ENCODE data around the gene EMILIN2. TPM values are rescaled to one million over a fixed set of nuclear protein-coding genes. Genes with fewer than 3 reads are reported as not detected.

The EMILIN2 gene
- polyA plus RNA-seq, 3 donors, result 13.5 to 21.6 (median 15.1) TPM

GRCh38 chr18:2891526-2892431, 45.0 kb downstream of the EMILIN2 start:
- no peak for DNase-seq (ENCODE audit: extremely low read depth in 1 of 11, low read depth in 9 of 11, low spot score in 4 of 11)

DNA sequence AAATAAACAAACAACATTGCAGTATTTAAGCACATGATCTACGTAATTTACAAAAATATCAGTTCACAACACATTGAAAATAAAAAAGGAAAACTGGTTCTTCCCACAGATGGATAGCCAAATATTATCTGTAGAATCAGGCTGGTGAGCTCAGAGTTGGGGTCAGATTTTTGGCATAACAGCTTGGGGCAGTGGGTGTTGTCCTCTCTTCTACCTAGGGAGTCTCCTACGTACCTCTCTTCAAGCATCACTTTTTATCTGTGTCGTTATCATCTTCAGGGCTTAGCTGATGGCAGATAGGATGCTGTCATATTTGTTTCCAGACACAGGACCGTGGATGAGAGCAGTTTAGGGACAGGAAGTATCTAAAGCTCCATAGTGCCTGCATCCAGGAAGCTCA, 46.2 kb downstream of the EMILIN2 start:
- no peak for DNase-seq (ENCODE audit: extremely low read depth in 1 of 11, low read depth in 9 of 11, low spot score in 4 of 11)

- DNase-seq (ENCODE audit: extremely low read depth in 1 of 11, low read depth in 9 of 11, low spot score in 4 of 11), result no peak
Observed at GRCh38 chr18:2893676-2894075, 46.9 kb downstream of the EMILIN2 start.

DNA sequence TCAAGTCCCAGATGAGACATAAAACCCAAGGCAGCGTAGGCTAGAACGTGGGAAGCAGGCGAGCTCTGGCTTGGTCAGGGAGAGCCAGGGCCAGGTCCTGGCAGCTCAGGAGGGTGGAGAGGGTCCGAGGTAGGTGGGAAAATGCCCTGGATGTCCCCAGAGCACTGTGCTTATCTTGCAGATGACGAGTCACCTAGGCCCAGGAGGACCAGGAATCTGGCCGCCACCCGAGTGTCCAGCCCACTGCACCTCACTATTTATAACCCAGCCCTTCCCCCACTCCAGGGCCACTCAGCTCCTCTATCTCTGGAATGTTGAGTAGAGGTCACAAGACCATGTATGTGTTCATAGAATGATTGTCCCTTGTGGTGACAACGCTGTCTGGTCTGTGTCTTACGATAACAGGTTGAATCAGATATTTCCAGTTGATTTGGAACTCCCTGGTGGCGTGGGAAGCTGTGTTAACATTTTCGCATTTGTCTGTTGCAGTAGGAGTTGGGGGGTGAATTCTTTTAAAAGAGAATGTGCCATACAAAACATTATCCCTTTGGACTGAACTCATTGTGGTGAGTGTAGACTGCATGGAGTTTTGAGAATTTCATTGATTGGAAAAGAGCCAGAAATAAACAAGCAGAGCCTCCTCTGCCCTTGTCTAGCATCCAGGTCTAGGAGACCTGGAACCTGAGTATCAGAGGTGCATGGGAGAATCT, 47.5 kb downstream of the EMILIN2 start:
- no peak for DNase-seq (ENCODE audit: extremely low read depth in 1 of 11, low read depth in 9 of 11, low spot score in 4 of 11)

GRCh38 chr18:2894841-2895370, 48.1 kb downstream of the EMILIN2 start:
- DNase-seq (ENCODE audit: extremely low read depth in 1 of 11, low read depth in 9 of 11, low spot score in 4 of 11), result no peak

DNA sequence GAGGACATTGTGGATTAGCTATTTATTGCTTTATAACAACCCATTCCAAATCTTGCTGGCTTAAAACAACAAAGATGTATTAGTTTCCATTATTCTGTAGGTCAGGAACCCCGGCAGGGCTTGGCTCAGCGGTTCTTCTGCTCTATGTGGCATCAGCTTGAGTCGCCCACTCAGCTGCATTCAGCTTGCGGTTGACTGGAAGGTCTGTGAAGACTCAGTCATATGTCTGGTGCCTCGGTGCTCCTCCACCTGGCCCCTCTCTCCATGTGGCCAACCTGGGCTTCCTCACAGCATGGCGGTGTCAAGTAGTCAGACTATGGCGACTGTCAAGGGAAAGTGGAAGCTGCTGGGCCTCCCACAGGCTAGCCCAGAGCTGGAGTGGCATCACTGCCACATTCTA, 48.6 kb downstream of the EMILIN2 start:
- no peak for DNase-seq (ENCODE audit: extremely low read depth in 1 of 11, low read depth in 9 of 11, low spot score in 4 of 11)

GRCh38 chr18:2896990-2897389, 50.2 kb downstream of the EMILIN2 start:
- DNase-seq (ENCODE audit: extremely low read depth in 1 of 11, low read depth in 9 of 11, low spot score in 4 of 11), result no peak

- DNase-seq (ENCODE audit: extremely low read depth in 1 of 11, low read depth in 9 of 11, low spot score in 4 of 11), result no peak
Observed at GRCh38 chr18:2897448-2898185, 50.8 kb downstream of the EMILIN2 start.

- DNase-seq (ENCODE audit: extremely low read depth in 1 of 11, low read depth in 9 of 11, low spot score in 4 of 11), result no peak
Observed at GRCh38 chr18:2898186-2898640, 51.4 kb downstream of the EMILIN2 start.

- DNase-seq (ENCODE audit: extremely low read depth in 1 of 11, low read depth in 9 of 11, low spot score in 4 of 11), result peak in 1 of 11 donors; percentile 24
Observed at GRCh38 chr18:2900684-2901422, 54.0 kb downstream of the EMILIN2 start.

DNA sequence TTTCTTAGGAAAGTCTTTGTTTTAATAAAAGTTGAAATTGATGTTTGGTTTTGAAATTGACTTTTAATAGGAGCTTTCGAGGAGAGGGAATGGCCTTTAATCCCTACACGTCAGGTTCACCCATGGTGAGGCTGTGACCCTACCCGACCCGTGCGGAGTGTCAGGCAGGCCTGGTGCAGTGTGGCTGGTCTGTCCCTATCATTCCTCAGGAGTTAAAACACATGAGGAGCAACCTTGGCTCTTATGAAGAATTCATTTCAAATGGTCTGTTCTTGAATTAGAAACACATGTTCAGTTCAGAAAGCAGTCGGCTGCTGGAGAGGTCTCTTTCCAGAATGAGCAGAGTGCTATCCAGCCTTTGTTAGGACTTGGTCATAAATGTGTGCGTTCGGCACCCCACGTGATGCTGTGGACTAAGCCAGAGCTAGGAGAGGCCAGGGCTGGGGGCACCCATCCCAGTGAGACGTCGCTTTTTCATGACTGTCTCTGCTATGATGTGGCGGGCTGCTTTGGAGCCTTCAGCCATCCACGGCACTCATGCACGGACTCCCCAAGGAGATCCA, 54.7 kb downstream of the EMILIN2 start:
- DNase-seq (ENCODE audit: extremely low read depth in 1 of 11, low read depth in 9 of 11, low spot score in 4 of 11), result no peak

- no peak for DNase-seq (ENCODE audit: extremely low read depth in 1 of 11, low read depth in 9 of 11, low spot score in 4 of 11)
Observed at GRCh38 chr18:2902327-2902726, 55.5 kb downstream of the EMILIN2 start.

- DNase-seq (ENCODE audit: extremely low read depth in 1 of 11, low read depth in 9 of 11, low spot score in 4 of 11), result no peak
Observed at GRCh38 chr18:2903006-2903405, 56.2 kb downstream of the EMILIN2 start.

GRCh38 chr18:2905854-2906703, 59.3 kb downstream of the EMILIN2 start:
- DNase-seq (ENCODE audit: extremely low read depth in 1 of 11, low read depth in 9 of 11, low spot score in 4 of 11), result peak in 1 of 11 donors; percentile 51

- no peak for DNase-seq (ENCODE audit: extremely low read depth in 1 of 11, low read depth in 9 of 11, low spot score in 4 of 11)
Observed at GRCh38 chr18:2906704-2907549, 60.1 kb downstream of the EMILIN2 start.

DNA sequence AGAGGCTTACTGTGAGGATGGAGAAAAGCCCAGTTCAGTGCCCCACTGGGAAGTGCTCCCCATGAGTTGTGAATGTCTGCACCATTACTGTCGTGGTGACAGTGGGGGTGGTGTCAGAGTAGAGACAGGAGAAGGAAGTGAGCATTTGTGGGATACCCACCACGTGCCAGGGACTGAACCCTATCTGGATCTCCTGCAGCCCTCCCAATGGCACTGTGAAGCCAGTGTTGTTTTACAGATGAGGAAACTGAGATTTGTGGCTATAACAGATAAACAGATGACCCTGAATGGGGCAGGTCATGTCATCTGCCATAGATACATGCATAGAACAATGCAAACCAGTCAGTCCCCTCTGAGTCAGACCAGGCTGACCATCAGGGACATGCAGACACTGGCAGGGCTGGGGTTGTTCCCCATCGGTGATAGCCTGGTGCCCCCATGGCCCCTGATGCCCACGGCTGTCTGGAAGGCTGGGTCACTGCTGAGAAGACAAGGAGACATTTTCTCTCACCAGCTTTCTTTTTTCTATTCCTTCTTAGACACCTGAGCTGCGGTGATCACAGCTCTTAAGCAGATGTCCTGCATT, 60.8 kb downstream of the EMILIN2 start:
- DNase-seq (ENCODE audit: extremely low read depth in 1 of 11, low read depth in 9 of 11, low spot score in 4 of 11), result no peak

All from renal cortex interstitium (tissue), 11 donors.